PFSK-1 (cell line): ENCODE measurements around the gene TMEM212.

ENCODE experiments used
- FOXP2 ChIP-seq: optimal IDR thresholded peaks from 2 replicates; pipeline ENCODE3; 2011; ENCODE audit warnings: borderline replicate concordance, control low read depth, inconsistent platforms; ENCODE audit not compliant: insufficient read depth; ENCODE audit errors: extremely low read length, extremely low read depth
- POLR2AphosphoS5 ChIP-seq: IDR thresholded peaks from 2 replicates; pipeline ENCODE4 v1.6.1; 2012; ENCODE audit warnings: low read depth, mild to moderate bottlenecking, control low read depth, low read length, moderate library complexity
- SIN3A ChIP-seq: IDR thresholded peaks from 2 replicates; pipeline ENCODE4 v1.6.1; 2012; ENCODE audit warnings: mild to moderate bottlenecking, low read length, moderate library complexity, borderline replicate concordance; ENCODE audit not compliant: insufficient read depth
- TAF1 ChIP-seq: IDR thresholded peaks from 2 replicates; pipeline ENCODE4 v1.6.1; 2012; ENCODE audit warnings: low read length, control low read depth, borderline replicate concordance; ENCODE audit not compliant: insufficient read depth
- TF ChIP-seq, protein P1 (sequence below), 2 experiments: IDR thresholded peaks; 2 replicates each; pipeline versions ENCODE4 v1.6.1 to v1.8.0; 2011 to 2012; ENCODE audit warnings: low read depth in 2 of 2, low read length in 2 of 2, control low read depth in 1 of 2, inconsistent platforms in 1 of 2, mild to moderate bottlenecking in 1 of 2, moderate library complexity in 1 of 2; ENCODE audit not compliant: insufficient read depth in 1 of 2

The TMEM212 gene

DNA sequence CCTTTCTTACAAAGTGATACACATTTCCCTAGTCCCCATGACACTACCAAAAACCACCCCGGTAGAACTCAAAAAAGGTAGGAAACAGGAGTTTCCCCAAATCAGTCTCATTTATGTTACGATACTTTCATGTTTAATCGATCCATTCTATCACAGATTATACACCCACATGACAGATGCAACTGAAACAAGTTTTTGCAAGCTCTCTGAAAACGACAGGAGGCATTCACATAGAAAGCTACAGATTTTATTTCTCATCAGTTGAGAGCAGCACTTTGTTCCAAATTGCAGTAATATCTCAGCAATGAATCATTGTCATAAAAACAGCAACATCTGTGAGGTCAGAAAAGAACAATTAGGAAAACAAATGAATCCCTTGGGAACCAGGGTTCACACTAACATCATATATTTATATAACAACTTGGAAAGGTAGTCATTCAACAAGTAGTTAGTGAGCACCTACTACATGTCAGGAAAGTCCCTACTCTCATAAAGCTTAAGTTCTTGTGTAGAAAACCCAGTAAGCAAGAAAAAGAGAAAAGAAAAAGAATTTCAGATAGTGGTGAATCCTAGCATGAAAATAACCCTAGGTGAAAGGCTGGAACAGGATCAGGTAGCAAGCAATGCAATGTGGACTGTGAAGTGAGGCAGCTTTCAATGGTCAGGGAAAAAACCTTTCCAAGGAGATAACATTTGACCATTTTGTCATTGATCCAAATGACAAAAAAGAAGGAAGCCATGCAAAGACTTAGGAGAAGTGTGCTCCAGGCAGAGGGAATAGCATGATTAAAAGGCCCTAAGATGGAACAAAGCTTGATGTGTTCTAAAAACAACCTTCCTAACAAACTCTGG, 41.2 kb upstream of the TMEM212 start:
- no peak for TF ChIP-seq TAF1
- TF ChIP-seq POLR2AphosphoS5, result no peak
- TF ChIP-seq SIN3A, result no peak
- TF ChIP-seq, protein P1, sequence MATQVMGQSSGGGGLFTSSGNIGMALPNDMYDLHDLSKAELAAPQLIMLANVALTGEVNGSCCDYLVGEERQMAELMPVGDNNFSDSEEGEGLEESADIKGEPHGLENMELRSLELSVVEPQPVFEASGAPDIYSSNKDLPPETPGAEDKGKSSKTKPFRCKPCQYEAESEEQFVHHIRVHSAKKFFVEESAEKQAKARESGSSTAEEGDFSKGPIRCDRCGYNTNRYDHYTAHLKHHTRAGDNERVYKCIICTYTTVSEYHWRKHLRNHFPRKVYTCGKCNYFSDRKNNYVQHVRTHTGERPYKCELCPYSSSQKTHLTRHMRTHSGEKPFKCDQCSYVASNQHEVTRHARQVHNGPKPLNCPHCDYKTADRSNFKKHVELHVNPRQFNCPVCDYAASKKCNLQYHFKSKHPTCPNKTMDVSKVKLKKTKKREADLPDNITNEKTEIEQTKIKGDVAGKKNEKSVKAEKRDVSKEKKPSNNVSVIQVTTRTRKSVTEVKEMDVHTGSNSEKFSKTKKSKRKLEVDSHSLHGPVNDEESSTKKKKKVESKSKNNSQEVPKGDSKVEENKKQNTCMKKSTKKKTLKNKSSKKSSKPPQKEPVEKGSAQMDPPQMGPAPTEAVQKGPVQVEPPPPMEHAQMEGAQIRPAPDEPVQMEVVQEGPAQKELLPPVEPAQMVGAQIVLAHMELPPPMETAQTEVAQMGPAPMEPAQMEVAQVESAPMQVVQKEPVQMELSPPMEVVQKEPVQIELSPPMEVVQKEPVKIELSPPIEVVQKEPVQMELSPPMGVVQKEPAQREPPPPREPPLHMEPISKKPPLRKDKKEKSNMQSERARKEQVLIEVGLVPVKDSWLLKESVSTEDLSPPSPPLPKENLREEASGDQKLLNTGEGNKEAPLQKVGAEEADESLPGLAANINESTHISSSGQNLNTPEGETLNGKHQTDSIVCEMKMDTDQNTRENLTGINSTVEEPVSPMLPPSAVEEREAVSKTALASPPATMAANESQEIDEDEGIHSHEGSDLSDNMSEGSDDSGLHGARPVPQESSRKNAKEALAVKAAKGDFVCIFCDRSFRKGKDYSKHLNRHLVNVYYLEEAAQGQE (IDR thresholded peaks at IDR 0.05; ENCODE audit: insufficient read depth in 1 of 2, low read depth in 2 of 2, low read length in 2 of 2), result no peak
- TF ChIP-seq FOXP2, result no peak

DNA sequence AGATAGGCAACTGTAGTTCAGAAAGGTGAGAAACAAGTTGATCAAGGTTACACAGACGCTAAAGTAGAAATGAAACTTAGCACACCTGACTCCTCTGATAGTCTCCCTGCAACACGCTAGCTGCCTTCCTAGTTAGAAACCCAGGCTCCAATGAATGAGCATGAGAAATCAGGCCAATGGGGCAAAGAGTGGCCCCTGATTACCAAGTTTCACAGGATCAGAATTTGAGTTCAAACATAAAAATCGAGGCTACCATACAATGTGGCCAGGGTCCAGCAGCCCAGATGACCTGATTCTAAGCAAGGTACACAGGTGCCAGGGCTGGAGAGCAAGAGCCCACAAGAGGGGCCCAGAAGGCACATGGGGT, 40.6 kb upstream of the TMEM212 start:
- no peak for TF ChIP-seq FOXP2
- TF ChIP-seq POLR2AphosphoS5, result no peak
- TF ChIP-seq, protein P1 (IDR thresholded peaks at IDR 0.05; ENCODE audit: insufficient read depth in 1 of 2, low read depth in 2 of 2, low read length in 2 of 2), result no peak
- no peak for TF ChIP-seq SIN3A
- TF ChIP-seq TAF1, result no peak

DNA sequence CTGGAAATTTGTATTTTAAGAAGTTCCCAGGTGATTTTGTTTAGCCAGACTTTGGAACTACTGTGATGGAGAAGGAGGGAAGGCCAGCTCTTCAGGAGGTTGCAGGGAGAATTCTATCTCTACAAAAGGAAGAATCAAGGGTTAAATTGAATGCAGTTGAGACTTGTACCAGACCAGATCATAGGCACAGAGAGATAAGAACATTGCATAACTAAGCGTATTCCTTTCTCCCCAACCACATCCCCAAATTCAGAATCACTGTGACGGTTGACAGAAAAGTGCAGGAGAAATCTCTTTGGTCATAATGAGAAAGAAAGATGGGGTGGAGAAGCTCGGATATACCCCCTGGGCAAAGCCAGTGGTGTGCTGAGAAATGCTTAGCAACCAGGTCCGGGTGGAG, 40.1 kb upstream of the TMEM212 start:
- no peak for TF ChIP-seq FOXP2
- TF ChIP-seq, protein P1 (IDR thresholded peaks at IDR 0.05; ENCODE audit: insufficient read depth in 1 of 2, low read depth in 2 of 2, low read length in 2 of 2), result no peak
- TF ChIP-seq SIN3A, result no peak
- no peak for TF ChIP-seq POLR2AphosphoS5
- TF ChIP-seq TAF1, result no peak

DNA sequence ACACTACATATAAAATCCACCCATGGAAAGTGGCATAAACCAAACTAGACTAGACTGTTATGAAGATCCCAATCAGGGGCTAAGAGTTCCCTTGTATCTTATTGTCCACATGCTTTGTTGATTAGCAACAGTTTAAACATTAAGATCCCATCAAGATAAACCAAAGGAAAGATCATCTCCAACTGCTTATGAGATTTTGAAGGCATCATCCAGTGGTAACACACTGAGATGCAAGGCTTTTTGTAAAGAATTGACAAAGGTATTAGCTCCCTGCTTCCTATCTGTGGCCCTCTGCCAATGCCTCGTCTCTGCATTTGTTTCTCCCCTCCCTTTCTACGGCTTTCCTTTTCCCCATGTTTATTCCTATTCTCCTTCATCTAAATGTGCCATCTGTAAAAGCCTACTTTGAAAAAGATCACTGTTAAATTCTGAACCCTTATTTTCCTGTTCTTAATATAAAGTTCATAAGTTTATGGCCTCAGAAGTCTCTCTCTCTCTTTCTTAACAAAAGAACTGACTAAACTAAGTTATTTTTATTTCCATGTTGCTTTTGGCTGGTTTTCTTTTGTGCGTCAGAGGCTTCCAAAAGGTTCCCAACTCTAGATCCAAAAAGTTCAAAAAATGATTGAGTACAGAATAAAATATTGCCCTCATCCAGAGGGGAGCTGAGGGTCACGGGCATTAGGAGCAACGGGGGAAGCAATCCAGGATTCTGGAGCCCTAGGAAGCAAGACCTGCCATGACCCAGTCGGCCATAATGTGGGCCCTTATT, 38.3 kb upstream of the TMEM212 start:
- no peak for TF ChIP-seq SIN3A
- TF ChIP-seq TAF1, result no peak
- TF ChIP-seq POLR2AphosphoS5, result no peak
- TF ChIP-seq, protein P1 (IDR thresholded peaks at IDR 0.05; ENCODE audit: insufficient read depth in 1 of 2, low read depth in 2 of 2, low read length in 2 of 2), result no peak
- TF ChIP-seq FOXP2, result no peak
